ENCODE results near the gene MPPED2.

DNA sequence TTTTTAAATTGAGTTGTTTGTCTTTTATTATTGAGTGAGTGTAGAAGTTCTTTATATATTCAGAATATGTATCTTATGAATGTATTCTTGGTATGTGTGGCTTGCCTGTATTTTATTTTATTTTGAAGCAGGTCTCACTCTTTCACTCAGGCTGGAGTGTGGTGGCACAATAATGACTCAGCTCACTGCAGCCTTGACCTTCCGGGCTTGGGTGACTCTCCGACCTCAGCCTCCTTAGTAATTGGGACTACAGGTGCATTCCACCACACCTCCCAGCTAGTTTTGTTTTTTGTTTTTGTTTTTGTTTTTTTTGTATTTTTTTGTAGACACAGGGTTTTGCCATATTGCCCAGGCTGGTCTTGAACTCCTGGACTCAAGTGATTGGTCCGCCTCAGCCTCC is 24.5 kb upstream of the MPPED2 start:
- no peak for TF ChIP-seq POLR2A (IDR thresholded peaks at IDR 0.05; ENCODE audit: low read depth)
- TF ChIP-seq, protein P1, sequence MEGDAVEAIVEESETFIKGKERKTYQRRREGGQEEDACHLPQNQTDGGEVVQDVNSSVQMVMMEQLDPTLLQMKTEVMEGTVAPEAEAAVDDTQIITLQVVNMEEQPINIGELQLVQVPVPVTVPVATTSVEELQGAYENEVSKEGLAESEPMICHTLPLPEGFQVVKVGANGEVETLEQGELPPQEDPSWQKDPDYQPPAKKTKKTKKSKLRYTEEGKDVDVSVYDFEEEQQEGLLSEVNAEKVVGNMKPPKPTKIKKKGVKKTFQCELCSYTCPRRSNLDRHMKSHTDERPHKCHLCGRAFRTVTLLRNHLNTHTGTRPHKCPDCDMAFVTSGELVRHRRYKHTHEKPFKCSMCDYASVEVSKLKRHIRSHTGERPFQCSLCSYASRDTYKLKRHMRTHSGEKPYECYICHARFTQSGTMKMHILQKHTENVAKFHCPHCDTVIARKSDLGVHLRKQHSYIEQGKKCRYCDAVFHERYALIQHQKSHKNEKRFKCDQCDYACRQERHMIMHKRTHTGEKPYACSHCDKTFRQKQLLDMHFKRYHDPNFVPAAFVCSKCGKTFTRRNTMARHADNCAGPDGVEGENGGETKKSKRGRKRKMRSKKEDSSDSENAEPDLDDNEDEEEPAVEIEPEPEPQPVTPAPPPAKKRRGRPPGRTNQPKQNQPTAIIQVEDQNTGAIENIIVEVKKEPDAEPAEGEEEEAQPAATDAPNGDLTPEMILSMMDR (IDR thresholded peaks at IDR 0.05): no peak

Measured in esophagus muscularis mucosa (tissue), 3 donors.